ENCODE data around the gene MINDY3.

GRCh38 chr10:15857107-15857575 is 3.2 kb downstream of the MINDY3 start:
- no peak for TF ChIP-seq SPI1 (IDR thresholded peaks at IDR 0.05; ENCODE audit: low read depth, low read length)
- no peak for TF ChIP-seq TAF1 (IDR thresholded peaks at IDR 0.05; ENCODE audit: low read depth, low read length)
- no peak for TF ChIP-seq POLR2A (IDR thresholded peaks at IDR 0.05; ENCODE audit: low read depth, low read length)
